NCI-H526 (cell line): ENCODE results near the gene ENOSF1.

Source experiments
- DNase-seq, 2 experiments: peaks; one replicate each; lab custom pipeline; 2025; lab: John Stamatoyannopoulos, UW

Gene ENOSF1

GRCh38 chr18:635171-635570 is 77.3 kb downstream of the ENOSF1 start:
- no peak for DNase-seq

- no peak for DNase-seq
Observed at GRCh38 chr18:634551-635045, 77.8 kb downstream of the ENOSF1 start.

GRCh38 chr18:631560-631959 is 80.9 kb downstream of the ENOSF1 start:
- DNase-seq = no peak

- no peak for DNase-seq
Observed at GRCh38 chr18:629269-630150, 82.9 kb downstream of the ENOSF1 start.

- DNase-seq = no peak
Observed at GRCh38 chr18:627231-627630, 85.2 kb downstream of the ENOSF1 start.

GRCh38 chr18:623761-624620 is 88.4 kb downstream of the ENOSF1 start:
- peak; percentile 27 to 70 for DNase-seq

- DNase-seq = no peak
Observed at GRCh38 chr18:622289-622688, 90.1 kb downstream of the ENOSF1 start.

GRCh38 chr18:621291-622043 is 91.0 kb downstream of the ENOSF1 start:
- DNase-seq = no peak
